GM18511 (cell line): ENCODE data around the gene REPS1.

Experiments
- ATAC-seq: cut with Tn5 transposase; IDR thresholded peaks from one replicate; pipeline ENCODE4 v1.9.1; 2021; ENCODE audit warnings: mild to moderate bottlenecking, moderate library complexity; ENCODE audit not compliant: unreplicated experiment

REPS1 gene

DNA sequence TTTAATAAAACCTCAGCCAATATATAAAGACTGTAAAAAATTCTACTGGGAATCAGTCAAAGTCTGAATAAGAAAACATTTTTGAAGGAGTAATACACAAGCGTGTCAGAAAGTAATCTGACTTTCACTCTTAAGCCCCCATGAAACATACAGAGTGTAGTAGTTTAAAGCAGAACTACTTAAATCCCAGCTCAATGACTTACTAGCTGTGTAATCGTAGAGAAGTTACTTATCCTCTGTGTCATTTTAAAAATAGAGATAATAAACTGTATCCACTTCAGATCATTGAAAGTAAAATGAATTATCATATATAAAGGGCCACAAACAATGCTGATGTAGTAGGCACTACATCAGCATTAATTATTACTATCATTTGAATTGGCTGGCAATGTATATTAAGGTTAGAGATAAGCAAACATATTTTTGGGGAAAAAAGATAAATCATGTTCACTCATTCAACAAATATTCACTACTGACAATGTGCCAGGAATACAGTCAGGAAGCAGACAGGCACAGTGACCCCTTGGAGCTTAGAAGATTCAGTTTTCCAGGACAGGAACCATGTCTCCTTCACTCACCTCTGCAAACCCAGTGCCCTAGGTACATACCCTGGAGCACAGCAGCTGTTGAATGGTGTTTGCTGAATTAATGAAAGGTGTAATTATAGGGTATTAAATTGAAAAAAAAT is 14.4 kb downstream of the REPS1 start:
- ATAC-seq: no peak

DNA sequence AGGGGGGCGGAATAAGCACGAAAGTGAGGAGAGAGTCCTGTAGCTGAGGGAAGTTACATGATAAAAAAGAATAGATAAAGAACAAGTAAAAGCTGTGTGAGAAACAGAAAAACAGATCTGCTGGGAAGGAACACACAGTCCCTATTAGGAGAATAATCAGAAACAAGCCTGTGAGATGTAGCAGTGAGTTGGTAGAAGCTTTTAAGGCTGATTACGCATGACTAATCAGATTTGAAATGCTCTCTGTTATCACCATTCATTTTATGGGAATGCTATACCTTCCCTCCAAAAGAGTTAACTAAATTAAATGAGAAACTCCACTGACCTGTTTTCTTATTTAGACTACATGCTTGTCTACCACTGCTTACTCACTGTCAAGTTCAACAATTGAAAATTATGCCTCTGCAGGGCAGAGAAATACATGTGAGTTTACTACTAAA is 15.8 kb downstream of the REPS1 start:
- no peak for ATAC-seq

DNA sequence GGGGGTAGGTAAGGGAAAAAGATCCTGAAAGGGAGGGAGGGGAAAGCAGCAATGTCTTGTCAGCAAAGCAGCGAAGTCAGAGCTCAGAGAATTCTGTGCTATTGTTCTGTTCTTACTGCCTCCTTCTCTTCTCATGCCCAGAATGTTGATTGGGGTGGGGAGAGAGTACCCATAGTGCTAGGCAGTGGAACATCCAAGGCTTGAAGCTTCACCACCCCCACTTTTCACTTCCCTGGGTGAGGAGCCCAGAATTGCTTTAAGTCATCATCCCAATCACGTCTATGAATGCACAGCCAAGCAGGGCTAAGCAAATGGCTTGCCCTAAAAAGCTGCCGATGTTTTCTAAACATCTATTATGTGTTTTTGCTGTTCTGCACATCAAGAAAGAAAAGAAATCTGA is 16.5 kb downstream of the REPS1 start:
- no peak for ATAC-seq

DNA sequence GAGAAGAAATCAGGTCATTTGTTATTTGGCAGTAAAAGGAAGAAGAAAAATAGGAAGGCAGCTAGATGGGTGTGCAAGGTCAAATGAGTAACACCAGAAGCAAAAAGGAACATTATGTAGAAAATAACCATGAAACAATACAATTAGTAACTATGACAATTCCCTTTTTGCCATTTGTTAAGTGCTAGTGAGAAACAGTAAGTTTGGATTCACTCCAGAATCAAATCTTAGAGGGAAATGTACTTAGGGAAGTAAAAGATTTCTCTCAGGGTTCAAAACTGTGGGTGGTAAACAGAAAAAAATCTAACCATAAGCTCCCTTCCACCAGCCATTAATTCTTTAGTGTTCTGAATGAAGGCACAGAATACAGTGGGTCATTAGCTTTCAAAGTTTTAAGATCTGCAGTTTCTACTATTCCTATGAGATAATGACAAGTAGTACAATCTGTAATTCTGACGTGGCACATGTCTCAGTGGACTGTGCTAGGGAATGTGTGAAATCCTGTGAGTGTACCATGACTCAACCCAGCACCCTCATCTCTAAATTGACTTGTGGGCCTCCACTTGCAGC is 17.1 kb downstream of the REPS1 start:
- ATAC-seq: peak; percentile 75

DNA sequence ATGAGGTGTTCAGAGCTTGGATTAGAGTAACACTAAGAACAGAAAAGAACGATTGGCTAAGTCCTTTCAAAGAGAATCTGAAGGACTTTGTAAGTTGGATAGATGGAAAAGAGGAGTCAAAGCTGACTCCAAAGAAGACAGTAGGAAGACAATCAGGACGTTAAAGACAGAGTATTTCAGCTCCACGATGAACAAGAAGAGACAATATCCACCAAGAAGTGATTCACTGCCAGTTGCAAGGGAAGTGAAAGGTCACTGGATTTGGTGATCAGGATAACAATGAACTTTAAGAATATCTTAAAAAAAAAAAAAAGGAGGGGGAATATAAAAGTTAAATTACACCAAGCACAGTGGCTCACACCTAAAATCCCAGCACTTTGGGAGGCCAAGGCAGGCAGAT is 17.9 kb downstream of the REPS1 start:
- no peak for ATAC-seq

DNA sequence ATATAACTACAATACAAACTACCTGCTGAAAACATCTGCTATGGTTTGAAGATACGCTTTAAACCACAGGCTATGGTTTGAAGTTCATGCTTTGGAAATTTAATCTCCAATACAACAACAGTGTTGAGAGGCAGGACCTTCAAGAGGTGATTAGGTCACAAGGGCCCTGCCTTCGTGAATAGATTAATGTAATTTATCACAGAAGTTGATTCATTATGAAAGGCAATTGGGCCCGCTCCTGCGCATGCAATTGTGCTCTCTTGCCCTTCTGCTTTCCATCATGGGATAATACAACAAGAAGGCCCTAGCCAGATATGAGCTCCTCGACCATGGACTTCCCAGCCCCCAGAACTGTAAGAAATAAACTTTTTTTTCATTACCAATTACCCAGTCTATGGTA is 21.2 kb downstream of the REPS1 start:
- no peak for ATAC-seq

- no peak for ATAC-seq
These were observed 22.1 kb downstream of the REPS1 start for GRCh38 chr6:138965971-138966370.

DNA sequence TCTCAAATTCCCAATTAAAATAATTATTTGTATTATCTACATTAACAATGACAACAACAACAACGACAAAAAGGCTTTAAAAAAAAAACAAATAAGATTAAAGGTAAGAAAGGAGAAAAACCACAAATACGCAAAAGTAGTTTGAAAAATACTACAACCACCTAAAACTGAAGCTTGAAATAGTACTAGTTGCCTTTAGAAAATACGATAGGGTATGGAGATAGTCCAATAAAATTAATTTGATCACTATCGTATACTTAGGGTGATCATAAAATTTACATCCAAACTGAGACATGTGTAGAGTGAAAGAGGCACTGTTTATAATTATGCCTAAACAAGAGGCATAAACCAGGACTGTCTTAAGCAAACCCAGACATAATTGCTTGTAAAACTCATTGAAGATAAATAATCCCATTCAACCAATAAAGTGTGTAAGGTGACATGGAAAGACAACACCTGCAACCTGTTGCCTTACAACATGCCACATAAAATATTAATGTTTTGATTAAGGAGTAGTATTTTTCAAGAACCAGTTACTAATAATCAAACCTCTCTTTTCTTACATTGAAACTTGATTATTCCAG is 22.7 kb downstream of the REPS1 start:
- ATAC-seq: no peak

DNA sequence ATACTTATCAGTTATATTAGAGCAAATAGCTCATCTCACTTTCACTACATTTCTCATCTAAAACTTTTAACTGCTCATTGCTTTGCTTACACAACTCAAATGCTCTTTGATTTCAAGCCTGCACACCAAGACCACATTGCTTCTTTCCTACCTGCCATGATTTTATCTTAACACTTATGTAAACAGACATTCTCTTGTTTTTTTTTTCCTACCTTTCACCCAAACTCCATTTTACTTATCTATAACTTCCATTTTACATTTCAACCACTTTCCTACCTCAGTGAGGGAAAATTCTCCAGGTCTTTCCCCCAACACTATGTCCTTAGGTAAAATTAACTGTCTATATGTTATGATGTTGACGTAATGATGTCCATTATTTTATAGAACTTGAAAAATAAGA is 24.0 kb downstream of the REPS1 start:
- ATAC-seq: no peak

DNA sequence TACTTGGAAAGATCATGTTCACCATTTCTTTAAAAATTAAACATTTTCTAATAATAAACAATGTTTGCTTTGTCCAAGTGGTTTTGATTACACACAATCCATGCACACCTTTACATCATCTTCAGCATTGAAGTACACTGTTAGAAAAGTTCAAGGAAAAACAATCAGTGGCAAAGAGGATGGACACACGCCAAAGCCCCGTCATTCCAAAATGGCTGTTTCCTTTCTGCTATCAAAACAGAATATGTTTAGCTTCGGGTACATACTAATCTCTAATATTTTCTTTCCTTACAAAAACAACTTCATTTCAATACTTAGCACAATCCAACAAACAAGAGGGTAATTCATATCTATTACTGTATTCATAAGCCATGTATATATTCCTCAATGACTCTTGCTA is 24.5 kb downstream of the REPS1 start:
- no peak for ATAC-seq

- ATAC-seq: no peak
These were observed 24.9 kb downstream of the REPS1 start for GRCh38 chr6:138963119-138963518.

GRCh38 chr6:138959521-138959920 is 28.5 kb downstream of the REPS1 start:
- ATAC-seq: no peak

DNA sequence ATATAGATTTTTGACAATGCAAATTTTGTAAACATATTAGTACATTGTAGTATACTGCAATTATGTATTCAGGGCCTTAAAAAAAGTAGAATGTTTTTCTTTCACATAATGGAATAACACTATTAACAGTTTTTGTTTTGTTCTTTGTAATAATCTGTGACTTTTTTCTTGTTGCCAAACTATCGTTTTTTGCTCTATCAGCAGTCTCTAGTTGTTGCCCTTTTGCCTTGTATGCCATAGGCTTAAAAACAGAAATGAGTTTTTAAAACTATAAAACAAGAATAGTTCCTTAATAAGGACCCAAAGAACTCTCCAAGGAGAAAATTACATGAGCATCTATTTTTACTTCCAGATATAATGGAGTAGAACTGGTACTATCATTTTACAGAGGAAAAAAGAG is 29.5 kb downstream of the REPS1 start:
- no peak for ATAC-seq

DNA sequence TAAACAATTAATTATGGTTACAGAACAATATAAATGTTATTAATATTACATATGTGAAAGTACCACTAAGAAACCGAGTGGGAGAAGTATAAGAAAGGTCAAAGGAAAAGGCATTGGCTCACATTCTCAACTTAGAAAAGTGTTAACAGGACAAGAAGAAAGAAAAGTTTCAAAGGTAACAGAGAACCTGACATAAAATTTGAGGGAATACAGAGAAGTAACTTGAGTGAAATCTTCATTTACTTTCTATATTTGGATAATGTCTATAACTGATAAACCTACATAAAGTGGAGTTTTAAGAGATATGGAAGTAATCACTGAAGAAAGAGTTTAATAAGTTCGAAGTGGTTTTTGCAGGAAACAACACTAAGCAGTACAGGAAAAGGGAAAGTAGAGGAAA is 30.1 kb downstream of the REPS1 start:
- no peak for ATAC-seq

DNA sequence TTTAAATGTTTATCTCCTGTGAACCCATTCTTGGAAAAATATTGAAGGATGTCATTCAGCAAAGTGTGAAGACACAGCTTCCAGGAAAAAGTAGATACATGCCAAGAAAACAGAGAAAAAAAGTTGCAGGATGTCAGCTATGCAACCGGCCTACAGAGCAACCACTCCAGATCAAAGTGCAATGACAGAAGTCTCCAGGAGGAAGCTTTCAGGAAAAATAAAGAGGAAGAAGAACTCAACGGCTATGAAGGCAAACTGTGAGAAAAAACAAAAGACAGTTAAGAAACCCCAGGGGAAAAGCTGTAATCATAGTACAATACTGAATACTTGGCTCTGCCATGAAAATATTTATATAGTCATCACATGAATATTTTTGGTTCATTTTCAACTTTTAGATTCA is 30.6 kb downstream of the REPS1 start:
- ATAC-seq: no peak

- ATAC-seq: no peak
These were observed 31.7 kb downstream of the REPS1 start for GRCh38 chr6:138956244-138956924.

GRCh38 chr6:138955262-138955661 is 32.8 kb downstream of the REPS1 start:
- no peak for ATAC-seq

- ATAC-seq: no peak
These were observed 34.6 kb downstream of the REPS1 start for GRCh38 chr6:138953451-138953850.

DNA sequence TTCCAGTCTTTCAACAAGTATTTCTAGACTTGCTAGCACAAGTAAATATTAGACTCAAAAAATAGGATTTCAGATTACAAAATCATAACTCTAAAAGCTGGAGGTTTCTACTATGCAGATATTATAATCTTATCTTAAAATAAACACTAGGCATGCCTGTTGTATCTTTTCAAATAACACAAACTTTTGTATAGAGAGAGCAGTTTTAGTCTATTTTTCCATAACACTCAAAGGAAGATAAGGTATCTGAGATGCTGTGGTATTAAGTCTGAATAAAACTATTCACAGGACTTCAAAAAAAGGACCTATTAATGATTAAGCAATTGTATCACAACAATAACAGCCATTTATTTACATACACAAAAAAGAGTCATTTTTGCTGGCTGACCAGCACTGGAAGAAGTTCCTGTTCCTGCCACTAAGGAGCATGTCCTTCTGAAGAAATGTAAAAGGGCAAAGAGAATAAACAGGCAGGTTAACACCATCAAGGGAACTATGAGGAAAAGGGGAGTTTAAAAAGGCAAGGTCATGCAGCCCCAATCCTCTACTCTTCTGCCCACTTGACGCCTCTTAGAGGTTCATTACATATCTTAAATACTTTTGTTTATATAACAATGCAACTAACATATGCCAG is 39.4 kb downstream of the REPS1 start:
- ATAC-seq: no peak

GRCh38 chr6:138948004-138948403 is 40.0 kb downstream of the REPS1 start:
- no peak for ATAC-seq

GRCh38 chr6:138945354-138945753 is 42.7 kb downstream of the REPS1 start:
- no peak for ATAC-seq

DNA sequence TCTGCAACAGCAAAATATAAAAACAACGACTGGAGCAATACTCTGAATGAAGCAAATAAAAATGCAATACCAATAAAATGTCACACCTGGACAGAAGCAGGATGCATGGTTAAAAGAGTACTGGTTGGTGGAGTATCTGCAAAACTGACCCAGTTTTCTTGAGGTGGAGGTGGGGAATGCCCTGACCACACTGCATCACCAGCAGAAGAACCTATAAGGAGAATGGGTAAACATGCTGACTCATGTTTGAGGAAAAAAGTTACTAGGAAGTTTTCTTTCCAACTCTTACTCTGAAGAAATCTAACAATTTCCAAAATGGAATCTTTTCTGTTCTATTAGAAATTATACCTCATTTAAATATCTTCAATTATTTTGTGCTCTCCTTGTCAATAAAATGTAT is 43.6 kb downstream of the REPS1 start:
- ATAC-seq: peak; percentile 78
